Measurements from ENCODE around the gene KEAP1.

Gene KEAP1

DNA sequence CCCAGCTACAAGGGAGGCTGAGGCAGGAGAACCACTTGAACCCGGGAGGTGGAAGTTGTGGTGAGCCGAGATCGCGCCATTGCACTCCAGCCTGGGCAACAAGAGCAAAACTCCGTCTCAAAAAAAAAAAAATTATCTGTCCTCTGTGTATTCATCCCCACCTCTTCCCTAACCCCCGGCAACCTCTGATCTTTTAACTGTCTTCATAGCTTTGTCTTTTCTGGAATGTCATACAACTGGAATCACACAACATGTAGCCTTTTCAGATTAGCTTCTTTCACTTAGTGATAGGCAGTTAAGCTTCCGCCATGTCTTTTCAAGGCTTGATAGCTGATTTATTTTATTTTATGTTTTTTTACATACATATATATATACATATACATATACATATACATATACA lies 22.5 kb upstream of the KEAP1 start:
- FAIRE-seq (no peak), DNase-seq (ENCODE audit: low spot score) (no peak)

DNA sequence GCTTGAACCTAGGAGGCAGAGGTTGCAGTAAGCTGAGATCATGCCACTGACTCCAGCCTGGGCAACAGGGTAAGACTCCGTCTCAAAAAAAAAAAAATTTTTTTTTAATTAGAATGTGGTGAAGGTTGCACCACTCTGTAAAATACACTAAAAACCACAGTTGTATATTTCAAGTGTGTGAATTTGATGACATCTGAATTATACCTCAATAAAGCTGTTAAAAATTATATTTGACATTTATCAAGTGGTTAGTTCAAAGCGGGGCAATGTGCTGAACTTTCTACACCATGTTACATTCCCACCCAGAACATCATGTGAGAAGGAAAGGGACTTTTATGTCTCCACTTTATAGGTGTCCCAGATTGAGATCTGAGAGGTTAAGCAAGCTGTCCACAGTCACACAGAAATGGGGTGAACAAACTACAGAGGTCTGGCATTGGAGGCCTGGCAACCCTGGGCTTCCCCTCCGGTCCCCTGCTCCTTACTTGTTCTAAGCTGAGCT lies 20.0 kb upstream of the KEAP1 start:
- DNase-seq (ENCODE audit: low spot score) (no peak), FAIRE-seq (no peak)

DNA sequence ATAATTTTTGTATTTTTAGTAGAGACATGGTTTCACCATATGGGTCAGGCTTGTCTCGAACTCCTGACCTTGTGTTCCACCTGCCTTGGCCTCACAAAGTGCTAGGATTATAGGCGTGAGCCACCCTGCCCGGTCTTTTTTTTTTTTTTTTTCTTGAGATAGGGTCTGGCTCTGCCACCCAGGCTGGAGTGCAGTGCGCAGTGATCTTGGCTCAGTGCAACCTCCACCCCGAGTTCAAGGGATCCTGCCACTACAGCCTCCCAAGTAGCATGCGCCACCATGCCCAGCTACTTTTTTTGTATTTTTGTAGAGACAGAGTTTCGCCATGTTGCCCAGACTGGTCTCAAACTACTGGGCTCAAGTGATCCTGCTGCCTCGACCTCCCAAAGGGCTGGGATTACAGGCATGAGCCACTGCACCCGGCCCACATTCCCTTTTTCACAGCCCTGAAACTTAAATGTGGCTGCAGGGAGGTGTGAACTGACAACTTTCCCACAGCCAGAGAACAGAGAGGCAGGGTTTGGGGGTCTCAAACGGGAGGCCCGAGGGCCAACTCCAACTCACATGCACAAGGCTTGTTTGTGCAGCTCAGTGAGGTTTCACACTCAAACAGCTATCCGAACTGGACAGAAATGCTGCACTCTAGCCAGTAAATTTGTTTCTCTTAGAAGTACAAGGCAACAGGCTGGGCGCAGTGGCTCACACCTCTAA lies 18.5 kb upstream of the KEAP1 start:
- DNase-seq (ENCODE audit: low spot score) (no peak), FAIRE-seq (no peak)

DNA sequence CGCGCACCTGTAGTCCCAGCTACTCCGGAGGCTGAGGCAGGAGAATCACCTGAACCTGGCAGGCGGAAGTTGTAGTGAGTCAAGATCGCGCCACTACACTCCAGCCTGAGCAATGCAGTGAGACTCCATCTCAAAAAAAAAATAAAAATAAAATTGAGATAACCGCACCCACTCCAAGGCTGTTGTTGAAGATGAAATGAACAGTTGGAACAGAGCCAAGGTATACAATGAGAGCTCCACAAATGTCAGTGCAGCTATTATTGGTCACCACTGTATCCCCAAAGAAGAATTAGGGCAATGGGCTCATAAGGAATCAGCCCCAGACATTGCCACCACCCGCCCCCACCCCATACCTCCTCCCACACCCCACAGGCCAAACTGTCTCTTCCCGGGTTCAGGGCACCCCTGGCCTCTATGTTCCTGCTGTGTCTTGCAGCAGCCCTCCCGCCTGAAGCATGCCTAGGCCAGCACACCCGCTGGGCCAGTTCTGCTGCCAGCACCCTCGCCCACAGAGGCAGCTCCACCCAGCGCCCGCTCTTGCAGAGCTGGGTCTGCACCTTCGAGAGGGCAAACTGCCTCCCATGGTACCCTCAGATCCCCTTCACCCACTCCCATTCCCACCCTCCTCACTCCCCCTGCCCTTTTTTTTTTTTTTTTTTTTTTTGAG lies 17.6 kb upstream of the KEAP1 start:
- no peak for FAIRE-seq
- DNase-seq (ENCODE audit: low spot score) = no peak

DNA sequence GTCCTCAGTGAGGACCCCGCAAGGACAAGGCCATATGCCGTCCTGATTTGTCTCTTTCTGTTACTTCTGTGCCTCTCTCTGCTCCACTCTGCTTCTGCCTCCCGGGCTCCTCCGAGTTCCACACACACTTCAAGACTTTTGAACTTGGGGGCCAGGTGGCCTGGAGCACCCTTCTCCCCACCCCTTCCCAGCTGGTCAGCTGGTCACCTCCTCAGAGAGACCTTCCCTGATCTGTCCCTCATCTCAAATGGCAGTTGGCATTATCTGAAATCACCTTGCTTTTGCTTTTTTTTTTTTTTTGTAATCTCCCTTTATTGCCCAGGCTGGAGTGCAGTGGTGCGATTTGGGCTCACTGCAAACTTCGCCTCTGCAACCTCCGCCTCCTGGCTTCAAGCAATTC lies 16.3 kb upstream of the KEAP1 start:
- FAIRE-seq (no peak), DNase-seq (ENCODE audit: low spot score) (no peak)

DNA sequence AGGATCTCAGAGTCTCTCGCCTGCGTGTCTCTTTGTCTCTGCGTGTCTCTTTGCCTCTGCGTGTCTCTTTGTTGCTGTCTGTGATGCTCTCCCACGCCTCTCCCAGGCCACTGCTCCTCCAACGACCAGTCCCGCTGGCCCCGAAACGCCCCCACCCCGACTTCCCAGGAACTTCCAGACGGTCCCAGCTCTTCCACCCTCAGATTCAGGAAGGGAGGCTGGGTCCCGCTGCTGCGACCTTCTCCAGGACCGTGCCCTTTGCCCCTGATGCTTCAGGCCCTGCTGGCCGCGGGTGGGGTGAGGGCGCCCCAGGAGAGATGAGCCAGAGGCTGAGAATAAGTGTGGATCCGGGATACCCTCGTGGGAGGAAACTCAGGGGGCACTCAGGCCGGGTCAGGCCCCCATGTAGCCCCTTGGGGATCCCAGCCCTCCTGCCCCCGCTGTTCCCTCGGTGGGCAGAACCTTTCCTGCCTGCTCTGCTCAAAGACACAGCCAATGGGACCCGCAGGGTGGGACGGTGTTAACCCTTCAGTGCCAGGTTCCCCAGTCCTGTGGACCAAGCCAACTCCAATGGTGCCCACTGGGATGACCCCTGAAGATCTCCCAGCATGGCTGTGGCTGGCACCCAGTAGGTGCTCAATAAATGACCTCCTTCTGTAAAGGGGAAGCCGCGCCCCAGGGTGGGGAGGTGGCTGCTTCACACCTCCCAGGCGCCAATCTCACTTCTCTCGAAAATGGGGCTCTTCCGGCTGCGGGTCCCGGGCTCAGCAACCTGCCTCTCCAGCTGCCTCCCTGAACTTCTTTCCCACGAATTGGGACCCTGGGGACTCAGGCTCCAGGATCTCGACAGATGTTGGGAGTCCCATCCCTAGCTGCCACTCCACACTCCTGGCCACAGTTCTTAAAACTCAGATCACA lies 15.5 kb upstream of the KEAP1 start:
- FAIRE-seq (no peak), DNase-seq (ENCODE audit: low spot score) (no peak)

DNA sequence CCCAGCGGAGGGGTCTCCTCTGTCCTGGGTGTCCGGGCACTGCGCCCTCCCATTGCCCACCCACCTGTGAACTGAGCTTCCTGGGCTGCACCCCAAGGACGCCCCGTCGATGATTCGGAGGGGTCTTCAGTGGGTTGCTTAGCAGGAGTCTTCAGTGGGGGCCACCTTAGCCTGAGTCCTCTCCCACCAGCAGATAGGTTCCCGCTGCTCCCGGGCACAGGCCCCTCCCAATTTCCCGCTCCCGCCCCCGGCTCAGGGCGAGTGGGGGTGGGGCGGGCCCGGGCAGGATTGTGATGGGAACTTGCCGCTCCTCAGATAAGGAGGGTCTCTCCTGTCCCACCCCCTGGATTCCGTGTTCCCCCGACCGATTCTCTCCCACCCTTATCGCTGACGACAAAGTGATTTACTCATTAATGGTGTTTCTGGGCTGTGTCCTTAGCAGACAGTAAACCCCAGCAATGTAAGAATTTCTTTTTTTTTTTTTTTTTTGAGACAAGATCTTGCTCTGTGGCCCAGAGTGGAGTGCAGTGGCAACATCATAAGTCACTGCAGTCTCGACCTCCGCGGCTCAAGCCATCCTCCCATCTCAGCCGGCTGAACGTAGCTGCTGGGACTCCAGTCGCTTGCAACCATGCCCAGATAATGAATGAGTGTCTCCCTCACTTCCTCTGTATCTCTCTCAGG lies 14.7 kb upstream of the KEAP1 start:
- DNase-seq (ENCODE audit: low spot score) (peak; percentile 17), FAIRE-seq (no peak)

DNA sequence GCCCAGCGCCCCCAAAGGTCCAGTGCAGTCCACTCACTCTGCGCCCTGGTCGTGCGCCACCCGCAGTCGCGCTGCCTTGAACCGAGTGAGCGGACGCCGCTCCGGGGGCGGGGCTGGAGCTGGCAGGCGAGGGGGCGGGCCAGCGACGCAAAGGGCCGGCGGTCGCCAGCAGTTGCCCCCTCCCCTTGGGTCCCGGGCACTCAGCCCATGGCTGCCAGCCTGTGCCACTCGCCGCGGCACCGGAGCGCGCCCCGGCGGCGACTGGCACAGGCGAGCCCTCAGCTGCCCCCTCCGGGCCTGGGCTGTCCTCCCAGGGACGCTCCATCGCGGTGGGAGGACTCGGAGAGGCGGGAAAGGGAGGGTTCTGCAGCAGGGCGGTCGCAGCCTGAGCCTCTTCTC lies 14.2 kb upstream of the KEAP1 start, which contains the start of gene S1PR5:
TSS of gene S1PR5 (minus strand) at position 87 of the 399 bp plus-strand sequence. CDS start 2,436 bp downstream, outside the sequence.
- DNase-seq (ENCODE audit: low spot score) (no peak), FAIRE-seq (no peak)

DNA sequence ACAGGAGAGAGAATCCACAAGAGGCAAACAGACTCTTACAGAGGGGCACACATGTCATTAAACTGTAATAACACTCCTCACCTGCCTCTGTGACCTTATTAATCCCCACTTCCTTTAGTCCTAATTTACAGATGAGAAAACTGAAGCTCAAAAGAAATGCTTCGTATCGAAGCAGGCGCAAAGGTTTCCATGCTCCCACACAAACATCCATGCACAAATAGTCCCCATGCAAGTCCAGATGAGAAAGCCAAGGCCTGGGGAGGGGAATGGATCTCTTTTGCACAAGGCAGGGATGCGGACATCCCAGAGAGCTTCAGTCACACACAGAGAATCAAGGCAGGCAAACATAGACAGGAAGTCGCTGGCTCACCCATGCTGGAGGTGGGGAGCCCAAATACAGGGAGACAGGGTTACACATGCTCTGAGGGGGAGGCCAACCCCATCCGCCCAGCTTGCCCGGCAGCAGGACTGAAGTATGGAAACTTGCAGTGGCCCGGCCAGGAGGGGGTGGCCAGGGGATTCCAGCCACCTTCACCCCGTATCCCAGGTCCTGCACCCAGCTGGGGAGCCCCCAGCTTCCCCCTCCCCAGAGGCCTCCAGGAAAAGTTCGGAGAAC lies 13.6 kb upstream of the KEAP1 start:
- DNase-seq (ENCODE audit: low spot score) (no peak), FAIRE-seq (no peak)

DNA sequence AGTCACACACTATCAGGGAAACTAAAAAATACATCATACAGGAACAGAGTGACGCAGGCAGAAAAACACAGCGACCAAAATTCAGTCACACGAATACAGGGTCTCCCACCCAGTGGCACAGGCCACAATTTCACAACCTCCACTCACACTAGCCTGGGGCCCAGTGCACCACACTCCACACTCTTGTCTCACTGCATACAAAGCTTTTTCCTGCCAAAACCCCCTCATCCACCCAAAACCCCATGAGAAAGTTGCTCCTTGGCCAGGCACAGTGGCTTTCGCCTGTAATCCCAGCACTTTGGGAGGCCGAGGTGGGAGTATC lies 12.9 kb upstream of the KEAP1 start:
- FAIRE-seq (no peak), DNase-seq (ENCODE audit: low spot score) (no peak)

DNA sequence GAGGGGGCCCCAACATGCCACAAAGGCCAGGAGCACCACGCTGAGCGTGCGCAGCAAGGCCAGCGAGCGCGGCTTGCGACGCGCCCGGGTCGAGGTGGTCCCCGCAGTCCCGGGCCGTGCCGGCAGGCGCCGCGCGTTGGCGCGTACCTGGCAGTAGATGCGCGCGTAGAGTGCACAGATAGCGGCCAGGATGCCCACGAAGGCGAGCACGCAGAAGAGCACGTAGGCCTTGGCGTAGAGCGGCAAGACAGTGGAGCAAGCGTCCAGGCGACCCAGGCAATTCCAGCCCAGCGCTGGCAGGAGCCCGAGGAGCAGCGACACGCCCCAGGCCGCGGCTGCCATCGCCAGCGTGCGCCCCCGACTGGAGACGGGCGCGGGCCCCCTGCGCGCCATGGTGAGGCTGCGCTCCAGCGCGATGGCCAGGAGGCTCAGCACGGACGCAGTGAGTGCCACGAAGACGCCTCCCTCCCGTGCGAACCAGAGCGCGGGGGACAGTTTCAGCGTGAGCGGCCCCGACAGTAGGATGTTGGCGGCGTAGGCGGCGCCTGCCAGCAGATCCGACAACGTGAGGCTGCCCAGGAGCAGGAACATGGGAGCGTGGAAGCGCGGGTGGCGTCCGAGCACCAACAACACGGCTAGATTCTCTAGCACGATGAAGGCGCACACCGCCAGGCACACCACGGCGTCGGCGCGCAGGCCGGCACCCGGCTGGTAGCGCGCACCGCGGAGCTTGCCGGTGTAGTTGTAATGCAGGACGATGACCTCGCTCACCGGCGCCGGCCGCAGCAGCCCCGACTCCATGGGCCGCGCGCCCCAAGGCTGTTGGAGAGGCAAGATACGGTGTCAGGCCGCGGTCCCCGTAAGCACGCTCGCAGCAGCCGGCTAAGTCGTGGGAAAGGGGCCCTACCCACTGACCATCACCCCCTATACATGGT lies 11.3 kb upstream of the KEAP1 start:
- FAIRE-seq (no peak), DNase-seq (ENCODE audit: low spot score) (no peak)

DNA sequence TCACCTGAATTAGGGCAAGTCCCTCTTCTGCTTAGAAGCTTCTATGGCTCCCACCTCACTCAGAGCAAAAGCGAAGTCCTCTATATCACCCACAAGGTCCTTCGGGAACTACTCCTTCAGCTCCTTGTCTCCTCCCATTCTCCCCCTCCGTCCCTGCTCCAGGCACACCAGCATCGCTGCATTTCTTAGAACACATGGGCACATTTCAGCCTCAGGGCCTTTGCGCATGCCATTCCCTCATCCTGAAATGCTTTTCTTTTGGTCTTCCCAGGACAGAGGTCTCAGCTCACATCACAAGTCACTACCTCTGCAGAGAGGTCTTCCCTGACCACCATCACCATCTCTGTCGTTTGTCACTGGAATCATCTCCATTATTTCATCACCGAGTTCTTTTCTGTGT lies 10.1 kb upstream of the KEAP1 start:
- FAIRE-seq (no peak), DNase-seq (ENCODE audit: low spot score) (no peak)

DNA sequence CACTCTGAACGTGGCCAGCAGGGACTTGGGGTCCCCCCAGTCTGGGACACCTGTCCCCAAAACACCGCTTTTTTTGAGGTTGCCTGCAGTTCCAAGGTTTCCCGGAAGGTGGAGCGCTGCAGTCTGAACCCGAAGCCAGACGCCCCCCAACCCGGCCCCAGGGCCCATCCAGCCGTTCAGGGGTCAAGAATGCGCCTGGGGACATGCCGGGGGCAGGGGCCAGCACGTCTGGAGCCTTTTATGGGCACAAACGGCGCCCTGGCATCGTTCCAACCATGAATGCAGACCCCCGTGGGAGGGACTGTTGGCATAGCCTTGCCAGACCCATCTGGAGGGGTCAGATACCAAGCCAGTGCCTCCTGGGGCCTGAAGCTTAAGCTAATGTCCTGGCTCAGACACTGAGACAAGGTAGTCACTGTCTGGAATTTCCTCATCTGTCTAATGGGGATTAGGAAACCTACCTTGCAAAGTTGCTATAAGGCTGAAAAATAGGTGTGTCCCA lies 7.2 kb upstream of the KEAP1 start:
- FAIRE-seq = no peak
- DNase-seq (ENCODE audit: low spot score) = no peak

DNA sequence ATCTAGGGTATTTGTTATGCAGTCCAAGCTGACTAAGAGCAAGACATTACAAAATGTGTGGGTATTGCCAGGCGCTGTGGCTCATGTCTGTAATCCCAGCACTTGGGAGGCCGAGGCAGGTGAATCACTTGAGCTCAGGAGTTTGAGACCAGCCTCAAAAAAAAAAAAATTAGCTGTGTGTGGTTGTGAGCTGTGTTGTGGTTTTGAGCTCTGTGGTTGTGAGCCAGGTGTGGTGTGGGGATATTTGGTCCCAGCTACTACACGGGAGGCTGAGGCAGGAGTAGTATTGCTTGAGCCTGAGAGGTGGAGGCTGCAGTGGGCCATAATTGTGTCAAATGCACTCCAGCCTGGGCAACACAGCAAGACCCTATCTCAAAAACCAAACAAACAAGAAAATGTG lies 5.6 kb upstream of the KEAP1 start:
- FAIRE-seq (no peak), DNase-seq (ENCODE audit: low spot score) (peak; percentile 17)

DNA sequence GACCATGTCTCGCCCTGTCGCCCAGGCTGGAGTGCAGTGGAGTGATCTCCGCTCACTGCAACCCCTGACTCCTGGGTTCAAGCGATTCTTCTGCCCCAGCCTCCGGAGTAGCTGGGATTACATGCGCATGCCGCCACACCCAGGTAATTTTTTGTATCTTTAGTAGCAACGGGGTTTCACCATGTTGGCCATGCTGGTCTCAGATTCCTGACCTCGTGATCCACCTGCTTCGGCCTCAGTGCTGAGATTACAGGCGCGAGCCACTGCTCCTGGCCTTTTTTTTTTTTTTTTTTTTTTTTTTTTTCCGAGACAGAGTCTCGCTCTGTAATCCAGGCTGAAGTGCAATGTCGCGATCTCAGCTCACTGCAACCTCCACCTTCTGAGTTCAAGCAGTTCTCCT lies 4.9 kb upstream of the KEAP1 start:
- DNase-seq (ENCODE audit: low spot score) (no peak), FAIRE-seq (no peak)

DNA sequence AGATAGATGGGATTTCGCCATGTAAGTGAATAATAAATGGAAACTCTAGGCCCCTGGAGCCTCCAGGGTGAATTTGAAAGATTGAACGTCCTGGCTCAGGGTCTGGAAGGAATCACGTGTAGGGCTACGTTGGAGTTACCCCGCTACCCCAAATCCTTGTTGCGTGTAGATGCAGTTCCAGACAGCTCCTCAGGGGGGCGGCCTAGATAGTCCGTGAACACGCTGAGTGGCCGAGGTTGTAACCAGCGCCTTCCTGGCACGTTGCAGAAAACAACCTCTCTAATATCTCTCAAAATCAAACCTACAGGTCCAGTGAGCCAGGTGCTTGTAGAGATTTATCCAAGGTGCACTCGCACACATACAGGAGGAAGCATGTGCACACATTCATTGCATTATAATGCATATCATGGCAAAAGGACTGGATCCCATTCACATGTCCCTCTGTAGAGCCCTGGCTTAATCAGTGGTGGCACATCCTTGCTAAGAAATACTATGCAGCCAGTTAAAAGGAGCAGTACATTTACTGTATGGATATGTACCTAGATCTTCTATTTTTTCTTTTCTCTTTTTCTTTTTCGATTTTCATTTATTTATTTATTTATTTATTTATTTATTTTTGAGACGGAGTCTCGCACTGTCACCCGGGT lies 2.5 kb upstream of the KEAP1 start:
- FAIRE-seq (no peak), DNase-seq (ENCODE audit: low spot score) (peak; percentile 6)

DNA sequence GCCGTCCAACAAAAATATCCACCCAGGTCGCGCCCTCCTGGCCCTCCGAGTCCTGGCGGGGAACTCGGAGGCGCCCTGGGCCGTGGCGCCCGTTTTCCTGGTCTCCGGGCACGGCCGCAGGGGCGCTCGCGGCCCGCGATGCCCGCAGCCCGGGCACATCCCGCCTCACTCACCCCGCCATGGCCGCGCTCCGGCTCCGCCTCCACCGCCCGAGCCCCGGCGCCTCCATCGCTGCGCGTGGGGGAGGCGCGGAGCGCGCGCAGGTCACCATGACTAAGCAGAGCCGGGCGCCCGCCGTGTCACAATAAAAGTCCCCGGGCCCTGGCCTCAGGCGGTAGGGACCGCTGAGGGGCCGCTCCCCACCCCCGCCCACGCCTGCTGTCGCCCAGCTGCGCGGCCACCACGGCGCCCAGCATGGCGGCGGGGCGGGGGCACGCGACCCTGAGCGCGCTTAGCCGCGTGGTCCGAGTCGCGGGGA lies 593 bp downstream of the KEAP1 start:
- no peak for FAIRE-seq
- DNase-seq (ENCODE audit: low spot score) = peak; percentile 85

DNA sequence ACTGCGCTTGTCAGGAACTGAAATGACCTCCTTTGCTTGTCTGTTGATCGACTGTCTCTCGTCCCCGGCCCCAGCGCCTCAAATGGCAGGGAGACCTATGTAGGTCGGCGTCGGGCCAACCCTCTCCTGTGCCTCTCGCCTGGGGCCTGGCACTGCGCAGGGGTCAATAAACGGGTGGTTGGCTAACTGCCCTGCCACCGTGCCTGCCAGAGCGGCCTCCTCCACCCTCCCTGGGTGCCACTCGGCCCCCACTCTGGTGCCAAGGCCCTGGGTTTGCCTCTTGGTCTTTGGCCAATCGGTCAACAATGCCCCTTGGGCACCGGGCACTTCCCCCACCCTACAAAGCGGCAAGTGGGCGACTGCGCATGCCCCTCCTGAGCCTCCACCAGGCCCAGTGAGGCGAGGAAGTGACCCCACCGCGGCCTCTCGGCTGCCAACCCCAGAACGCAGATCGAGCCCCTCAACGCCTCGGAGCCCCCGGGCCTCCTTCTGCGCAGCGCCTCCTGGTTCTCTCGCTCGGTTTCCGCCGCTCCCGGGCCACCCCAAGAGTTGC lies 1.1 kb downstream of the KEAP1 start:
- FAIRE-seq (no peak), DNase-seq (ENCODE audit: low spot score) (peak; percentile 31)

DNA sequence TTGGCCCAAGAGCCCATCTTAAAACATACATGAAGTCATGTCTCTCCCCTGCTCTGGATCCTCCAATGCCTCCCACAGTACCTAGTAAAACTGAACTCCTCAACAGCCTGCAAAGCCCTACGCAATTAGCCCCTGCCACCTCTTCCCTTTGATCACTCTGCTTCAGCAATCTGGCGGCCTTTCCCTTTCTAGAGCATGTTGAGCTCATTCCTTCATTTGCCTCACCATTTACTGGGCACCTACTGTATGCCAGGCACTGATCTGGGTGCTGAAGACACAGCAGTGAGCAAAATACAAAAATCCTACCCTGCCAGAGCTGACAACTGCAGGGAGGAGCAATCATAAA lies 2.9 kb downstream of the KEAP1 start:
- FAIRE-seq (no peak), DNase-seq (ENCODE audit: low spot score) (no peak)
